Dedifferentiated amniotic fluid mesenchymal stem cell (primary cell): ENCODE measurements around the gene HSBP1L1.

Experiments
- DNase-seq: peaks from one replicate; pipeline ENCODE4 v3.0.0-alpha.2; 2016; ENCODE audit errors: extremely low spot score

Gene HSBP1L1

GRCh38 chr18:79961527-79962291 lies 2.7 kb upstream of the HSBP1L1 start:
- DNase-seq: no peak

- DNase-seq: no peak
These were observed 2.1 kb upstream of the HSBP1L1 start for GRCh38 chr18:79962311-79962710.

- no peak for DNase-seq
These were observed 1.4 kb upstream of the HSBP1L1 start for GRCh38 chr18:79962835-79963657.

- DNase-seq: no peak
These were observed 649 bp upstream of the HSBP1L1 start for GRCh38 chr18:79963658-79964329.

- DNase-seq: no peak
These were observed 868 bp downstream of the HSBP1L1 start for GRCh38 chr18:79965119-79965902.

GRCh38 chr18:79970419-79971133 lies 6.1 kb downstream of the HSBP1L1 start:
- no peak for DNase-seq

- no peak for DNase-seq
These were observed 6.9 kb downstream of the HSBP1L1 start for GRCh38 chr18:79971211-79971952.

- no peak for DNase-seq
These were observed 7.5 kb downstream of the HSBP1L1 start for GRCh38 chr18:79971986-79972385.

GRCh38 chr18:79972720-79973119 lies 8.3 kb downstream of the HSBP1L1 start:
- no peak for DNase-seq

GRCh38 chr18:79973517-79973916 lies 9.1 kb downstream of the HSBP1L1 start:
- no peak for DNase-seq

- no peak for DNase-seq
These were observed 9.7 kb downstream of the HSBP1L1 start for GRCh38 chr18:79974025-79974654.

- no peak for DNase-seq
These were observed 10.6 kb downstream of the HSBP1L1 start for GRCh38 chr18:79975043-79975442.

- no peak for DNase-seq
These were observed 11.7 kb downstream of the HSBP1L1 start for GRCh38 chr18:79975985-79976680.

GRCh38 chr18:79979843-79980242 lies 15.4 kb downstream of the HSBP1L1 start:
- DNase-seq: no peak

GRCh38 chr18:79980585-79980984 lies 16.1 kb downstream of the HSBP1L1 start:
- no peak for DNase-seq

- DNase-seq: no peak
These were observed 18.3 kb downstream of the HSBP1L1 start for GRCh38 chr18:79982736-79983135.

GRCh38 chr18:79983253-79983652 lies 18.8 kb downstream of the HSBP1L1 start:
- DNase-seq: no peak

GRCh38 chr18:79983793-79984192 lies 19.4 kb downstream of the HSBP1L1 start:
- DNase-seq: no peak

GRCh38 chr18:79985172-79985571 lies 20.7 kb downstream of the HSBP1L1 start:
- DNase-seq: no peak
